Ishikawa (cell line): Measurements from ENCODE around the gene RLN2.

Source experiments
- CEBPB ChIP-seq: IDR thresholded peaks from 2 replicates; pipeline ENCODE4 v1.6.1; 2012
- CREB1 ChIP-seq: IDR thresholded peaks from 2 replicates; pipeline ENCODE4 v1.6.1; 2012; ENCODE audit warnings: low read depth
- EGR1 ChIP-seq: IDR thresholded peaks from 2 replicates; pipeline ENCODE4 v1.6.1; 2012
- EP300 ChIP-seq: IDR thresholded peaks from 2 replicates; pipeline ENCODE4 v1.6.1; 2012; ENCODE audit warnings: borderline replicate concordance
- FOXM1 ChIP-seq: IDR thresholded peaks from 2 replicates; pipeline ENCODE4 v1.6.1; 2012; ENCODE audit warnings: low read depth, borderline replicate concordance
- NFIC ChIP-seq: IDR thresholded peaks from 2 replicates; pipeline ENCODE4 v1.6.1; 2012
- RAD21 ChIP-seq: IDR thresholded peaks from 2 replicates; pipeline ENCODE4 v1.6.1; 2012; ENCODE audit warnings: low read depth
- TAF1 ChIP-seq: IDR thresholded peaks from 2 replicates; pipeline ENCODE4 v1.6.1; 2012; ENCODE audit warnings: low read depth, mild to moderate bottlenecking
- TCF12 ChIP-seq: IDR thresholded peaks from 2 replicates; pipeline ENCODE4 v1.6.1; 2012; ENCODE audit warnings: low read depth
- TEAD4 ChIP-seq: IDR thresholded peaks from 2 replicates; pipeline ENCODE4 v1.6.1; 2012
- YY1 ChIP-seq: IDR thresholded peaks from 2 replicates; pipeline ENCODE4 v1.6.1; 2012; ENCODE audit warnings: low read depth
- ZBTB7A ChIP-seq: IDR thresholded peaks from 2 replicates; pipeline ENCODE4 v1.6.1; 2012; ENCODE audit warnings: low read depth
- TF ChIP-seq, protein P1 (sequence below): IDR thresholded peaks from 2 replicates; pipeline ENCODE4 v1.6.1; 2012; ENCODE audit warnings: low read depth, mild to moderate bottlenecking
- TF ChIP-seq, protein P2 (sequence below): IDR thresholded peaks from 2 replicates; pipeline ENCODE4 v1.6.1; 2012
- TF ChIP-seq, protein P3 (sequence below): IDR thresholded peaks from 2 replicates; pipeline ENCODE4 v1.6.1; 2012

The RLN2 gene

DNA sequence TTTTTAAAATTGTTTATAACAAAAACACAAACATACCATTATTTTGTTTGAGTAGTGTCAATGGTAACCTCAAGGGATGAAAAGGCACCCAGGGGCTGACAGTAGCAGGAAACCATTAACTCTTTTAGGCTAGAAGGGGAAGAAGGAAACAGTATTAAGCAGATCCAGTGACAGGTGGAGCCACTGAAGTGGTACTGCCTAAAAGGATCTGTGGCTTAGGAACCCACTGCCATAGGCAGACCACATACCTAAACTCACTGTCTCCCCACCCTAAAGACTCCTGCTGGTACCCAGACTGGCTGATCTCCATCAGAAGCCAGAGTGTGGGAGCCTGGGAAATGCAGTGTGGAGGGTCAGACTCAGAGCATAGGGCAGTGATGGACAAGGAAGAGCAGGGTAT, 21.7 kb upstream of the RLN2 start:
- no peak for TF ChIP-seq TEAD4
- no peak for TF ChIP-seq FOXM1
- TF ChIP-seq TAF1 = no peak
- TF ChIP-seq NFIC = no peak
- no peak for TF ChIP-seq ZBTB7A

DNA sequence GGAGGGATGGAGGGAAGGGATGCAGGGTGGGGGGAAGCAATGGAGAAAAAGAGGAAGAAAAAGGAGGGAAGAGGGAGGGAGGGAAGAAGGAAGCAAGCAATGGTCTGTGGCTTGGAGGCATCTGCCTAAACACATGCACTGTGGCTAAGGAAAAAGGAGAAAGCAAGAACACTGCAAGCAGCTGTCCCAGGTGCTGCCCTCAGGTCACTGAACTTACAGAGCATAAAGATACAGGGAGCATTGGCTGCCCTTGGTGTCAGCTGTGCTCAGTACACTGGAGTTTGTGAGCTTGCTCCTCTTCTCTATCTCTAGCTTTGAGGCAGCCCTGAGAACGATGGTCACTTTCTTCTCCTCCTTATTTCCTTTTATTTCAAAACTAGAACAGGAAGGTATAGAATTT, 17.1 kb upstream of the RLN2 start:
- TF ChIP-seq, protein P1, sequence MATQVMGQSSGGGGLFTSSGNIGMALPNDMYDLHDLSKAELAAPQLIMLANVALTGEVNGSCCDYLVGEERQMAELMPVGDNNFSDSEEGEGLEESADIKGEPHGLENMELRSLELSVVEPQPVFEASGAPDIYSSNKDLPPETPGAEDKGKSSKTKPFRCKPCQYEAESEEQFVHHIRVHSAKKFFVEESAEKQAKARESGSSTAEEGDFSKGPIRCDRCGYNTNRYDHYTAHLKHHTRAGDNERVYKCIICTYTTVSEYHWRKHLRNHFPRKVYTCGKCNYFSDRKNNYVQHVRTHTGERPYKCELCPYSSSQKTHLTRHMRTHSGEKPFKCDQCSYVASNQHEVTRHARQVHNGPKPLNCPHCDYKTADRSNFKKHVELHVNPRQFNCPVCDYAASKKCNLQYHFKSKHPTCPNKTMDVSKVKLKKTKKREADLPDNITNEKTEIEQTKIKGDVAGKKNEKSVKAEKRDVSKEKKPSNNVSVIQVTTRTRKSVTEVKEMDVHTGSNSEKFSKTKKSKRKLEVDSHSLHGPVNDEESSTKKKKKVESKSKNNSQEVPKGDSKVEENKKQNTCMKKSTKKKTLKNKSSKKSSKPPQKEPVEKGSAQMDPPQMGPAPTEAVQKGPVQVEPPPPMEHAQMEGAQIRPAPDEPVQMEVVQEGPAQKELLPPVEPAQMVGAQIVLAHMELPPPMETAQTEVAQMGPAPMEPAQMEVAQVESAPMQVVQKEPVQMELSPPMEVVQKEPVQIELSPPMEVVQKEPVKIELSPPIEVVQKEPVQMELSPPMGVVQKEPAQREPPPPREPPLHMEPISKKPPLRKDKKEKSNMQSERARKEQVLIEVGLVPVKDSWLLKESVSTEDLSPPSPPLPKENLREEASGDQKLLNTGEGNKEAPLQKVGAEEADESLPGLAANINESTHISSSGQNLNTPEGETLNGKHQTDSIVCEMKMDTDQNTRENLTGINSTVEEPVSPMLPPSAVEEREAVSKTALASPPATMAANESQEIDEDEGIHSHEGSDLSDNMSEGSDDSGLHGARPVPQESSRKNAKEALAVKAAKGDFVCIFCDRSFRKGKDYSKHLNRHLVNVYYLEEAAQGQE = peak; percentile 72

DNA sequence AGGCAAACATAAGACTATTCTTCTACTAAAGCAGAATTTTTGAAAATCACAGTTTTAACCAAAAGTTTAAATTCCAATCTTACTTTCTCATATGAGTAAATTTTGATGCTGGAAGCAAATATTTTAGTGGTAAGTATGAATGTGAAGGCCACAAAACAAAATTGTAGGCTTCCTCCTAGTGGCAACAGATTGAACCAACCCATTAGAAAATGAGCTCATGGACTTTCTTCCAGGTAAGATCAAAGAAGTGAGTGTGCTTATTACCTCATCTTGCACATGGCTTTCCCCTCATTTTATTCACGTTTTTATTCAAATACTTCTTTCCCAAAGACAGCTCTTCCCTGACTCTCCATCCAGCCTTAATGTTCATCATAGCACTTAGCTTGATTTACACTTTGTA, 16.5 kb upstream of the RLN2 start:
- TF ChIP-seq TCF12 (no peak), NFIC (no peak), TAF1 (no peak), ZBTB7A (no peak), CEBPB (no peak), CREB1 (no peak), RAD21 (no peak), EGR1 (no peak), FOXM1 (no peak), EP300 (no peak)
- TF ChIP-seq, protein P2, sequence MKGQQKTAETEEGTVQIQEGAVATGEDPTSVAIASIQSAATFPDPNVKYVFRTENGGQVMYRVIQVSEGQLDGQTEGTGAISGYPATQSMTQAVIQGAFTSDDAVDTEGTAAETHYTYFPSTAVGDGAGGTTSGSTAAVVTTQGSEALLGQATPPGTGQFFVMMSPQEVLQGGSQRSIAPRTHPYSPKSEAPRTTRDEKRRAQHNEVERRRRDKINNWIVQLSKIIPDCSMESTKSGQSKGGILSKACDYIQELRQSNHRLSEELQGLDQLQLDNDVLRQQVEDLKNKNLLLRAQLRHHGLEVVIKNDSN = no peak
- TF ChIP-seq, protein P1 = no peak
- TF ChIP-seq, protein P3, sequence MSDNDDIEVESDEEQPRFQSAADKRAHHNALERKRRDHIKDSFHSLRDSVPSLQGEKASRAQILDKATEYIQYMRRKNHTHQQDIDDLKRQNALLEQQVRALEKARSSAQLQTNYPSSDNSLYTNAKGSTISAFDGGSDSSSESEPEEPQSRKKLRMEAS = no peak

DNA sequence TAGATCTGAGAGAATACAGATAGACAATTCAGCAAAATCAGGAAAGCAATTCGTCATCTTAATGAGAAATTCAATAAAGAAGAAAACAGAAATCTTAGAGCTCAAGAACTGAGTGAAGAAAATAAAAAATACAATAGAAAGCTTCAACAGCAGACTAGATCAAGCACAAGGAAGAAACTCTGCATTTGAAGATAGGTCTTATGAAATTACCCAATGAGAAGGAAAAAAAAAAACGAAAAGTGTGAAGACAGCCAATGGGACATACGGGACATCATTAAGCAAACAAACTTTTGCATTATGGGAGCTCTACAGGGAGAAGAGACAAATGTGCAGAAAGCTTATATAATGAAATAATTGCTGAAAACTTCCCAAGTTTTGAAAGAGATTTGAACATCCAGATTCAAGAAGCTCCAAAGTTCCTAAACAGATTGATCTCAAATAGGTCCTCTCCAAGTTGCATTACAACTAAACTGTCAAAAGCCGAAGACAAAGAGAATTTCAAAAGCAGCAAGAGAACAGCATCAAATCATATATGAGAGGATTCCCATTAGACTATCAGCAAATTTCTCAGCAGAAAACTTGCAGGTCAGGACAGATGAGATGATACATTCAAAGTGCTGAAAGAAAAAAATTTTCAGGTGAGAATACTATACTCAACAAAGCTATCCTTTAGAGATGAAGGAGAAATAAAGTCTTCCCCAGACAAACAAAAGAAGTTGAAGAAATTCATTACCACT, 10.8 kb upstream of the RLN2 start:
- TF ChIP-seq YY1 (no peak), EGR1 (no peak), TEAD4 (no peak), NFIC (no peak), TAF1 (no peak)
- TF ChIP-seq, protein P3 = no peak

DNA sequence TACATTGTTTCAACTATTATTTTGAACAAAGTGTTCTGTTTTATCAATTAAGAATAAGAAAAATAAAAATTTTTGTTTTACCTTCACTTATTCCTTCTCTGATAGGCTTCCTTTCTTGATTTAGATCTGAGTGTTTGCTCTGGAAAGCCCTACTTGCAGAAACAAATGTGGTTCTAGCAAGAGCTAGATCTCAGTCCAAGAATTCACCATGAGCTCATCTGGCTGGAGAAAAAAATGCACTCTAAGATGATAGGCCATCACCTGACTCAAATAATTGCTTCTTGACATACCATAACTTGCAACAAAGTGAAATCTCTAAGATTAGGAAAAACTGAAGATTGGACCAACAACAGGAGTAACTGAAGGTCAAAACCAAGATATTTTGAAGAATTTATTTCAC, 6.3 kb upstream of the RLN2 start:
- TF ChIP-seq, protein P2 = no peak
- TF ChIP-seq, protein P1 = no peak
- TF ChIP-seq RAD21 (no peak), YY1 (no peak), TAF1 (no peak), ZBTB7A (no peak), EGR1 (no peak), CREB1 (no peak)
